Left cardiac atrium (tissue), 4 donors: ENCODE data around the gene NAP1L1. TPM values are rescaled to one million over a fixed set of nuclear protein-coding genes. Genes with fewer than 3 reads are reported as not detected.

Experiments used
- ATAC-seq, 2 donors: fragments of 200-7000 bp; cut with Tn5 transposase; one replicate each; pipeline ENCODE4 v1.9.1; 2020; ENCODE audit warnings: mild to moderate bottlenecking in 2 of 2, moderate library complexity in 2 of 2
- DNase-seq: peaks from one replicate; pipeline ENCODE4 v3.0.0-alpha.2; 2020
- intact Hi-C, 2 donors: fragments of 100-400 bp; cut with DNase I; formaldehyde crosslinking; loops; one replicate each; pipeline versions ENCODE4 v1.14.1 to v1.15.1; 2022 to 2023
- total RNA-seq, 2 donors: library from RNA; stranded (reverse); fragmentation: NEBNext Ultra II Directional; extraction: Animal tissue kit (Norgen Biotek cat#: 25700); gene quantifications; one replicate each; pipeline ENCODE4 v1.2.1, GENCODE V29; 2021
- donor health status: DM: no; HTN: yes; CAD: no.
- donor health status: DM: no; HTN: yes; CAD: no; lungs with severe emphysema.
- donor health status: DM: yes; HTN: yes; CAD: no.
- donor health status: Dilated cardiomyopathy.

Gene NAP1L1
- total RNA-seq, 2 donors from 2014 or later: 299 to 358 TPM

DNA sequence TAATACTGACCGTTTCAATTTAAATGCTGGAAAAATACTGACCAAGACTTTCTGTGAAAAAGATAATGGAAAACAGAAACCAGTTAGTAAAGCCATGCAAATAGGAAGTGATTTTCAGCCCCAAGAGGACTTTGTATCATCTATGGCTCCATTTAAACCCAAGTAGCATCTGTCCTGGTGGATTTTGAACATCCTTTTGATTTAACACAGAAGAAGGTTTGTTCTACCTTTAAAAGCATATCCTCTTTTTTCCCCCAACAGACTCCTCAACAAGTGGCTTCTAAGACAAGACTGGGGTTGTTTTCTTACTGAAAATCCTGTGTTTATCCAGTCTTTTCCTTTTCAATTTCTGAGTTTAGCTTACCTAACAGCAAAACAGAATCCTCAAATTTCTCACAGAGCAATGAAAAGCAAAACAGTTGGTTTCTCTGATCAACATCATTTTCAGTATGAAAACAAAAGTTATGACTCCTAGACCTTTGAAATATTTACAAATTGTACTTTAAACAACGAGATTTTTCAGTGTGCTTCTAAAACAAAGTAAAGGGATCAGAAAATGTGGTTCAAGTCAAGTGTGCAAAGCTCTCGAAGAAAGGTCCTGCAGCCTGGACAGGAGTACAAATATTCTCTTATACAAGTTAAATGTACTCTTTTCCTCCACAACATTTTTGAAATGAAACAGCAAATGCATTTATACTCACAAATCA is 55.8 kb downstream of the NAP1L1 start:
- intact Hi-C loops: loop anchor here (10.0 kb wide), 2 partner anchors 94 to 314 kb away; no protein-coding TSS in a partner anchor
- no peak for ATAC-seq

GRCh38 chr12:76026643-76027063 is 57.8 kb downstream of the NAP1L1 start:
- DNase-seq: no peak
- intact Hi-C loops: loop anchor here (10.0 kb wide), 2 partner anchors 92 to 312 kb away; no protein-coding TSS in a partner anchor
- no peak for ATAC-seq

More for the DNA sequence above, 55.8 kb downstream of the NAP1L1 start:
- DNase-seq: no peak

DNA sequence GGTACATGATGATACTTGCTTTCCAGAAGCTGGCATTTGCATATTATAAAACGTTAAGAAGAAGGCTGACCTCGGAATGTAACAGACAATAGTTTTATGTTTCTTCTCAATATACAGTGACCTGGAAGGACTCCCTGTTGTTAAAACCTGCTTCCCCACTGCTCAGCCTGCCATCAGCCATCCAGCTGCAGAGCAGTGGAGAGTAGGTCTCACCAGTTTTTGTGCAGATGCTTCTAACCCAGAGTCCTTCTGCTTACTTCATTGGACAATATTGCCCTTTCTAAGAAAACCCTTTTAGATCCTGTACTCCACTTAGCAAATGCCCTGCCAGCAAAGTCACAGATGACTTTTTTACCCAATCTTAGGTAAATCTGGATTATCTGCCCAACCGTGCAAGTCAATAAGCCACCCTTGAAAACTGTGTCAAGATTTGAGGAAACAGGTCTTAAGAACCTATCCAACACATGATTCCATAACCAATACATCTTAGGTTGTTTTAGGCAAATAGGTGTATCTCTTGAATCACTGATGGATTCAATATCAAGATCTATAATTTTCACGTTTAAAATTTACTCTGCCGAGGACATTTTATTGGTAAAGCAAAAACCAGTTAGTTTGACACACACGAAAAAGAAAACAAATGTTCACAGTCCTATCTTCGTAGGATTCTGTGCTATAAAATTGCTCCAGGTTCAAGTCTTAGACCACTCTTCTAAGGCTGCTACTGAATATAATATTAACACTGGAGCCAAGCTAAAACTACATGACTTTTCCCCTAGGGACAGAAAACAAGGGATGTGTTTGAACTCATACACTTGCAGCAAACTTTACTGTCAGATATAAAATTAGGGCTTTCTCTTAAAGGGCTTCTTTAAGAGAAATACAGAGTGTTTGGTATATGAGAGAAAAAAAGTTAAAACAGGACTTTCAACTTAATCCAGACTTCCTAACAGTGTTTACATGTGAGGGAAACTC is 58.6 kb downstream of the NAP1L1 start:
- intact Hi-C loops: loop anchor here (10.0 kb wide), 2 partner anchors 91 to 311 kb away; no protein-coding TSS in a partner anchor
- DNase-seq: no peak
- ATAC-seq: no peak

DNA sequence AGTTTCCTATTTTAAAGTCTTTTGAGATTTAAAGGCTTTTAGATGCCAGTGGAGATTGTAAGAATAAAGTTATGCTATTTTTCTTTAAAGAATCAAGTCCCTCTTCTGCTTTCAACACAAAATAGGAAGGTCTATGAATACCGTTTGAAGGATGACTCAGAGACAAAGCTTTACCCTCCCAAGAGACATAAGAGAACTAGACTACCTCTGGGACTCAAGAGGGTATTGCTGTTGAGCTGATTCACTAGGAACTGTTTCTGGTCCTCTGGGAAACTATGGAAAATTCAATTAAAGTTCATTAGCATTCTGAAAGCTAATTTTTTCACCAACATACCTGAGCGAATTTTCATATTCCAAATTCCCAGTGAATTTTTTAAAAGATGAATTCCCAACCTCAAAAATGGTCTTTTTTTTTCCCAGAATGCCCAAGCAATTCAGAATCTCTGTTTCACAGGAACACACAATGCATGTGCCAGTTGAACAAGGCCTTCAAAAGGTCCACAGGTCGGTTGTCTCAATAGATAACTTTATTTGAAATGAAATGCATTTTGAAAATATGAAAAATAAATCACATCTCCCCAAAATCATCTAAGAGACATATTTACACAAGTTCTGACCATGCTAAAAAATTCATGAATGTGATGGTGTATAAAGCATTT is 59.4 kb downstream of the NAP1L1 start:
- ATAC-seq: peak in 1 of 2 donors; percentile 44
- DNase-seq: no peak
- intact Hi-C loops: loop anchor here (10.0 kb wide), 2 partner anchors 90 to 310 kb away; no protein-coding TSS in a partner anchor

GRCh38 chr12:76024102-76024781 is 60.2 kb downstream of the NAP1L1 start:
- DNase-seq: no peak
- intact Hi-C loops: loop anchor here (10.0 kb wide), 2 partner anchors 89 to 309 kb away; no protein-coding TSS in a partner anchor
- no peak for ATAC-seq

DNA sequence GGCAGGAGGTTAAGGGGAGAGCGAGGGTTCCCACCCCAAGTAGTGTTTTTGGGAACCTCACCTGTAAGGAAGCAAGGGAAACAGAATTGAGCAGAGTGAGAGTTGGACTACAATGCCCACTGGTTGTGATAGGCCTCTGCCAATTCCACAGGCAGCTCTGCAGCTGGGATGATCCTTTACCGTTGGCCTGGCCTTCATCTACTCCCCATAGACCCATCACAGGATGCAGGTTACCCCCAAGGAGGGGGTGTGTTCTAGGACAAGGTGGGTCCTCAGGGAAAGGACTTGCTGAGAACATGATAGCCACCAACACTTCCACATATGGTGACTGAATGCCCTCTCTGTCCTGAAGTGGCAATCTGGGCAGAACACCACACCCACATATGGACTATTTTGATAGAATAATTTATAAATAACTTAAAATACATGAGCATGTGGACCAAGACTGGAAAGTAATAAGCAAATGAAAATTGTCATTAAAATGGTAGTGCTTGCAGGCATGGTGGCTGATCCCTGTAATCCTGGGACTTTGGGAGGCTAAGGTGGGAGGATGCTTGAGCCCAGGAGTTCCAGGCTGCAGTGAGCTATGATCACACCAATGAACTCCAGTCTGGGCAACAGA is 61.3 kb downstream of the NAP1L1 start:
- ATAC-seq: no peak
- intact Hi-C loops: loop anchor here (2.0 to 10.0 kb wide), 3 partner anchors 88 to 308 kb away; no protein-coding TSS in a partner anchor
- no peak for DNase-seq

- intact Hi-C loops: loop anchor here (2.0 to 10.0 kb wide), 3 partner anchors 88 to 308 kb away; no protein-coding TSS in a partner anchor
- no peak for DNase-seq
- ATAC-seq: no peak
Measured at GRCh38 chr12:76022506-76022905, 62.0 kb downstream of the NAP1L1 start.

DNA sequence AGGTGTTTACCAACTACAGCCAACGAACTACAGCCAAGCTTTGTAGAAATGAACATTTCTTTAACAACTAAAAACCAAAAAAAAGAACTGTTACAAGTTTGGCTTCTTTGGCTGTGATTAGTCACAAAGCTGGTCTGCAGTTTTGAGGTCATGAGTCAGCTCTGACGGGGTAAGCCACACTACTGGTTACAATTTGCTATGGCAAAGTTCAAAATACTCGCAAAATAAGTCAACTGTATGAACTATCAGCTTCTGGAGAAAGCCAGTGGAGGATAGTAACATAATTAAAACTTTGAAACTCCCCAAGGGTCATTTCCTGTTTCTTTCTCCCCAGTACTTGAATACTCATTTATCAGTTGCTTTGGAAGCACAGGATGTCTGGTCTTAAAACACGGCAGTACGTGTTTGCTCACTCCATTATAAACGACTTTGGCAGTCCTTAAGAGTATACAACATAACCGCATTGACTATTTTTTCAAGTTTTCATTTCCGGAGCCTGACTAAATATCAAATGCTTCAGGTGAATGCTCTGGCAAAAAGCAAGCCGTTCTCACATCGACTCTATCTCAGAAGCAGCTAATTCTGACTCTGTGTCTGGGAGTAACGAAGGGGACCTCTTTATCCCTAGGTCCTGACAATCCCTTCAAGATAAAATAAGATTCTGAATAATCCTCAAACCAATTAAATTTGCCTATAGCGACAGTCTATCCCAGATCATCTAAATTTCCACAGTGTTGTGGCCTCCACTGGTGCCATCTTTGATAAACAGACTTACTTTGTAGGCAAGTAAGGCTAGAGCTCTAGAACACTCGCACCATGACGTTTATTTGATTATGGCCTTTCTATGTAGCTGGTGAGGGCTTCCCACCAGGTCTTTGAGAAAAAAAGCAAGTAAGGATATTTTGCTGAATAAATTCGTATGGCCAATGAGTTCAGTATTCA is 63.5 kb downstream of the NAP1L1 start:
- ATAC-seq: peak; percentile 51 to 85
- intact Hi-C loops: loop anchor here (10.0 kb wide), 2 partner anchors 86 to 306 kb away; no protein-coding TSS in a partner anchor
- no peak for DNase-seq

DNA sequence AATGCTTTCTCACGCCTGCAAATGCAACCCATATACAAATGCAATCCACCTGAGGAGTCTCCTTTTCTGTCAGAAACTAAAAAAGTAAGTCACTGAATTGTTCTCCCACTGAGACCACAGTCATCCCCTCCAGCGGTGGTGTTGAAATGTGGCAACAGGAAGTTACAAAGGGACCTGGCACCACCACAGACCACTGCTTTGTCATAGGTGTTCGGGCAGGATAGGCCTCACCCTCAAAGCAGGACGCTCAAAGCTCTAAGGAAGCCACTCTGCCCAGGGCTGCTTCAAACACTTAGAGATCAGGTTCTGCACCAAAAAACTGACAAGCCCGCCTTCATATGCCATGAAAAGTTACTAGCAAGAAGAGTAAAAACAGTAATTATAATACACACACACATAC is 64.2 kb downstream of the NAP1L1 start:
- intact Hi-C loops: loop anchor here (10.0 kb wide), 2 partner anchors 85 to 305 kb away; no protein-coding TSS in a partner anchor
- no peak for DNase-seq
- peak; percentile 29 to 39 for ATAC-seq

- intact Hi-C loops: loop anchor here in 1 of 2 donors (5.0 kb wide), 1 partner anchor 36 kb away; no protein-coding TSS in a partner anchor
- DNase-seq: no peak
- no peak for ATAC-seq
Measured at GRCh38 chr12:76018672-76019071, 65.8 kb downstream of the NAP1L1 start.

DNA sequence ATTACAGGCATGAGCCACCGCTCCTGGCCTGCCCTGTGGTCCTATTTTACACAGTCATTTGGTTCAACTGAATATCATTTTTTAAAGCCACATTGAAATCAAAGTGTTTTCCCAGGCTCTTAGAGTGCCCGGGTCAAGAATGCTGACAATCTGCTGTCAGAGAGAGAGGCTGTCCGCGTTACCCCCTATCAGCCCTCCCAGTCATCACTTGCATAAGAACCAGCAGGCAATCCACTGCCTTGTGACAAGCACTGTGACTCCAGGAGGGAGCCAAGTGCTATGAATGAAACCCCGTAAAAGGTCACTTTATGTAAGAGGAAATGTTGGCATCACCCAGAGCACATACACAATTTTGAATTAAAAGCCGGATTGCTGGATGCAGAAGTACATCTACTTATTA is 66.4 kb downstream of the NAP1L1 start:
- intact Hi-C loops: loop anchor here in 1 of 2 donors (5.0 kb wide), 1 partner anchor 36 kb away; no protein-coding TSS in a partner anchor
- DNase-seq: peak; percentile 52
- peak; percentile 74 to 96 for ATAC-seq

- ATAC-seq (no peak), DNase-seq (no peak)
- intact Hi-C loops: no loop called here
Measured at GRCh38 chr12:76014007-76014406, 70.5 kb downstream of the NAP1L1 start.

- DNase-seq (no peak), ATAC-seq (no peak)
- intact Hi-C loops: no loop called here
Measured at GRCh38 chr12:76013603-76014002, 70.9 kb downstream of the NAP1L1 start.

DNA sequence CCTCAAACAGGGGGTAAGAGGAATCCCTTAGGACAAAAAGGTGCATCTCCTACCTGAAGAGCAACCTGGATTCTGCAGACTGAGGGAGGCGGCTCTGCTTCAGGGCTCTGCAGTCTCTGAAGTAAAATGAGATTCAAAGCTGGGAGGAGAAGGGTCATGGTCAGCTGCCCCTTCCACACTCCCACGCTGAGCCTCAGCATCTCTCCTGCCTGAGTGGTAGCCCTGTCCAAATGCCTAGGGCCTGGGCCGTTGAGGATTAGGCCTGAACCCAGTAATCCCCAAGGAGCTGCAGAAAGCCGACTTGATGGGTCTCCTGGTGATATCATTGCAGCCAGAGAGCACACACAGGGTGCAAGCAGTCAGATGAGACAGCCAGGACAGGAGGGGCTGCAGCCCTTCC is 71.8 kb downstream of the NAP1L1 start:
- ATAC-seq (no peak), DNase-seq (no peak)
- intact Hi-C loops: no loop called here

GRCh38 chr12:76010732-76011458 is 73.6 kb downstream of the NAP1L1 start:
- intact Hi-C loops: no loop called here
- DNase-seq: no peak
- ATAC-seq: no peak

DNA sequence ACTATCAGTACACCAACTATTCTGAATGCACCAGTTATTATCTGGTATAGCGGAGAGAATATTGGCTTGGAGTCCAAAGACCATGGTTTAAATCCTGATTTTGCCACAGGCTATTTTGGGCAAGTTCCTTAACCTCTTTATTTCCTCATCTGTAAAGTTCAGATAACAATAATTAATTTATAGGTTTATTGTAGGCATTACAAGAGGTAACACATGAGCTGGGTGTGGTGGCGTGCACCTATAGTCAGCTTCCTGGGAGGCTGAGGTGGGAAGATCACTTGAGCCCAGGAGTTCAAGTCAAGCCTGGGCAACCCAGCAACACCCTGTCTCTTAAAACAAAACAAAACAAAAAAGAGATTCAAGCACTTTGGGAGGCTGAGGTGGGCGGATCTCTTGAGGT is 76.1 kb downstream of the NAP1L1 start:
- intact Hi-C loops: no loop called here
- DNase-seq: no peak
- no peak for ATAC-seq
